Activated CD4-positive, alpha-beta T cell treated with anti-CD3 and anti-CD28 coated beads for 24 hours (primary cell): Measurements from ENCODE around the gene TNC.
"Not testable (repeated sequence)": the region's sequence is repeated elsewhere in the genome, so short reads cannot be mapped to it uniquely, and the experiment has no call there.

Experiments used
- DNase-seq, 2 donors: peaks; one replicate each; pipeline ENCODE4 v3.0.0-alpha.2; 2020; ENCODE audit warnings: low read depth in 2 of 2

The TNC gene

GRCh38 chr9:115135821-115136778 lies 18.1 kb upstream of the TNC start:
- DNase-seq, result no peak

GRCh38 chr9:115134941-115135340 lies 17.0 kb upstream of the TNC start:
- no peak for DNase-seq

GRCh38 chr9:115133649-115134048 lies 15.7 kb upstream of the TNC start:
- no peak for DNase-seq

GRCh38 chr9:115132648-115133047 lies 14.7 kb upstream of the TNC start:
- no peak for DNase-seq

- DNase-seq, result no peak
These were observed 12.2 kb upstream of the TNC start for GRCh38 chr9:115130176-115130575.

- not testable (repeated sequence) for DNase-seq
These were observed 10.8 kb upstream of the TNC start for GRCh38 chr9:115128726-115129125.

GRCh38 chr9:115127191-115127817 lies 9.3 kb upstream of the TNC start:
- no peak for DNase-seq

GRCh38 chr9:115126404-115126803 lies 8.4 kb upstream of the TNC start:
- DNase-seq, result no peak

GRCh38 chr9:115122937-115123336 lies 5.0 kb upstream of the TNC start:
- DNase-seq, result no peak

GRCh38 chr9:115121181-115121580 lies 3.2 kb upstream of the TNC start:
- no peak for DNase-seq

GRCh38 chr9:115118879-115119218 lies 892 bp upstream of the TNC start:
- DNase-seq, result no peak

GRCh38 chr9:115116421-115117284 lies 1.3 kb downstream of the TNC start:
- no peak for DNase-seq

GRCh38 chr9:115115924-115116323 lies 2.0 kb downstream of the TNC start:
- DNase-seq, result no peak

- no peak for DNase-seq
These were observed 2.7 kb downstream of the TNC start for GRCh38 chr9:115115117-115115880.

GRCh38 chr9:115114546-115114945 lies 3.4 kb downstream of the TNC start:
- no peak for DNase-seq

- no peak for DNase-seq
These were observed 3.9 kb downstream of the TNC start for GRCh38 chr9:115114084-115114483.

GRCh38 chr9:115111874-115112273 lies 6.1 kb downstream of the TNC start:
- no peak for DNase-seq

GRCh38 chr9:115109486-115109885 lies 8.5 kb downstream of the TNC start:
- no peak for DNase-seq

GRCh38 chr9:115107701-115108100 lies 10.3 kb downstream of the TNC start:
- DNase-seq, result no peak

GRCh38 chr9:115106642-115107041 lies 11.3 kb downstream of the TNC start:
- no peak for DNase-seq

GRCh38 chr9:115106001-115106400 lies 12.0 kb downstream of the TNC start:
- no peak for DNase-seq

- no peak for DNase-seq
These were observed 13.0 kb downstream of the TNC start for GRCh38 chr9:115104908-115105307.
